GM18526 (cell line): ENCODE results near the gene PTPRD.

ENCODE experiments used
- POLR2A ChIP-seq: IDR thresholded peaks from 3 replicates; pipeline ENCODE4 v1.6.1; 2011; ENCODE audit not compliant: insufficient read length; ENCODE audit errors: extremely low read depth

Gene PTPRD

DNA sequence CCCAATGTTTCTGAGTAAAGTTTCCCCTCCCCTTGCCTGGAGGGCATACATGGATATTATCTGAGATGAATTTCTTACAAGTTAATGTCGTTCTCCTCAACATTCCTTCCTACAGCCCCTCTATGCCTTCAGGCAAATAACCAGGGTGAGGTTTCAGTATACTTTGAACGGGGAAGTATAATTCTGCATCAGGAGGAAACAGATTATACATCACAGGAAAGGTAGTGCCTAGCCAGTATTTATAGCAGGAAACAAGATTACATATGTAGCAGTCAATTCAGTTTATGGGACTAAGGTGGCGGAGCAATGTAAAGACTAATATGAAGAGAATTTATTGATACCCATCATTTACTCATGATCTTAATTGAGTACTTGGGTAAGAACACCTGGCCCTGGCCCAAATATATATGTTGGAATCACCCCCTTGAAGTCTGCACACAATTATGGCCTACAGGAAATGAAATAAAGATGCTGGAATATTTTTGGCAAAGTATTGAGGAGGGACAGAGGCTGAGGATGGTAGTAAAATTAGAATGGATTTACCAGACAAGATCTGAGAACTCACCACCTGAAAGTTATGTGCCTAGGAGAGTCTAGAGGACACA is 661.1 kb downstream of the PTPRD start:
- TF ChIP-seq POLR2A = no peak

GRCh38 chr9:9950813-9951212 is 662.0 kb downstream of the PTPRD start:
- no peak for TF ChIP-seq POLR2A

- TF ChIP-seq POLR2A = no peak
Measured at GRCh38 chr9:9949978-9950377, 662.8 kb downstream of the PTPRD start.

DNA sequence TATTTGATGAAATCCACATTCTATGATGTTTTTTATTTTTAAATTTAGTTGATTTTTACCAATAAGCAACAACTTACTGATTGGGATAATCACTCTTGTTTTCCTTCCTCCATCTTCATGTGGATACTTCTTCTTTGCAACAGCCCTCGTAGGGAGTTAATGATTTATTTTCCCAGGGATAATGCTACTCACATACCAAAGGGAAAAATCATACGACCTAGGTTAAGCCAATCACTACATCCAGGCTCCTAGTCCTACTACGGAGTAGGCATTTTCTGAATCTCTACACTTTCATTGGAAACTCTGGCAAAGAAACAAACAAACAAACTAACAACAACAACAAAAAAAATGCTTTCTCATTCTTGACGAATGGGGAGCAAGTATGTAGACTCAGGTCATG is 663.4 kb downstream of the PTPRD start:
- TF ChIP-seq POLR2A = no peak

DNA sequence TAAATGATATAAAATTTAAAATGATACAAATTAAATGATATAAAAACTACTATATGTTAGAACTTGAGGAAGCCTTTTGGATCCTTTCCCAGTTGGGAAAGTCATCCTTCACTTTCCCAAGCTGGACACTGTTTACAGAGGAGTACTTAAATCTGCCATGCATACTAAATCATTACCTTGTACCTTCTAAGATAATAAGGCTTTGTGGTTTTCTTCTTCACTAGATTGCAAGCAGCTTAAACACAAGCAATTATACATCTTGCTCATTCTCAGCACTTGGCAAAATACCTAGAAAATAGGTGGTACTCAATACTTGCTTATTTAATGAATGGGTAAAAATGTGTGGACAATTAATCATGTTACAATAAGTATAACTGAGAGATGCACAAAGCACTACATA is 666.8 kb downstream of the PTPRD start:
- no peak for TF ChIP-seq POLR2A

GRCh38 chr9:9942764-9943424 is 669.9 kb downstream of the PTPRD start:
- TF ChIP-seq POLR2A = no peak

DNA sequence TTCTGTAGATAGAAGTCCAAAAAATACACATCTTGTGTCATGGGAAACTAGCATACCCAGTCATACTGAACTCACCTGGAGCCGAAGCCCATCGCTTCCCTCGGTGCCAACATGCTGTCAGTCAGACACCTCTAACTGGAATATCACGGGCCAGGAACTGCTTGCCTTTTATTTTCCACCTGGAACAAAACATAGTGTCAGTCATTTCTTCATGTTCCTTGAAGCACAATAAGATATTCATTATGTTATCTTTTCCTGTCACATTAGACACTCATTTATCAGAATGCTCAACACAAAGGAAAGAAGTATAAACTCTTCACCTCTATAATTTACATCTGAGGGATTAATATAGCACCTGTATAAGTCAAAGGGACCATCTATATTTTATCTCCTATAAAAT is 674.4 kb downstream of the PTPRD start:
- no peak for TF ChIP-seq POLR2A

- no peak for TF ChIP-seq POLR2A
Measured at GRCh38 chr9:9924376-9924775, 688.4 kb downstream of the PTPRD start.

GRCh38 chr9:9921805-9922204 is 691.0 kb downstream of the PTPRD start:
- TF ChIP-seq POLR2A = no peak

DNA sequence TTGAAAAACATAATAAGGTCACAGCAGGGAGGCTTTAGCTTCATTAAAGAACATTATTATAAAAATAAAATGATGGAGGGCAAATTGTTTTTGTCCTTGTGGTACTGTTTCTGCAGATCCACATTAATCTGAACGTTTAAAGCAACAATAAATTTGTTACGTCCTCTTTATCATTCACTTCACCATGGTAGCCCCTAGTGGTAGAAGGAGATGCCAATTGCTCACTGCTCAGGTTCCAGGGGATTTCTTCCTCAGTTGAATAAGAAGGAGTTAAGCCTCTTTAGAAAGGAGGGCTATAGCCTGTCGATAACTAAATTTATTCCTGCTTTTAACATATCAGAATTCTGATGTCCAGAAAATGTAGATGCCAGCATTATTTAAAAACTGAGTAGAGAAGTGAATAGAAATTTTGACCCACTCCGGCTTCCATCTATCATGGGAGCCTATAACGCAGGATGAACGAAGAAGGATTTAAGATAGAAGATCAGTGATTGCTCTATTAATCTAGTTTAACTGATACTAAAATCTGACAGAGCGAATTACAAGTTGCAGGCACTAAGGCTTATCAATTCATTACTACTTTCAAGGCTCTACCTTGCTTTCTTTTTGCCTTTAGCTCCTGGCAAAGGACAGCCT is 692.3 kb downstream of the PTPRD start:
- no peak for TF ChIP-seq POLR2A

- no peak for TF ChIP-seq POLR2A
Measured at GRCh38 chr9:9919174-9919775, 693.5 kb downstream of the PTPRD start.

DNA sequence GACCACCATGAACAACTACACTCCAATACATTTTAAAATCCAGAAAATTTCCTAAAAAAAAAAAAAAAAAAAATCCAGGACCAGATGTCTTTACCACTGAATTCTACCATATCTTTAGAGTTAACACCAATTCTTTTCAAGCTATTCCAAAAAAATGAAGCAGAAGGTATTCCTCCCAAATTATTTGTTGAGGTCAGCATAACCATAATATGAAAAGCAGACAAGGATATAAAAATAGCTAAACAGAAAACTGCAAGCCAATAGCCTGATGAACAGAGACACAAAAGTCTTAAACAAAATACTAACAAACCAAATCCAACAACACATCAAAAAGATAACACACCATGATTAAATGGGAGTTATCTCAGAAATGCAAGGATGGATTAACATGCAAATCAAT is 695.4 kb downstream of the PTPRD start:
- no peak for TF ChIP-seq POLR2A

DNA sequence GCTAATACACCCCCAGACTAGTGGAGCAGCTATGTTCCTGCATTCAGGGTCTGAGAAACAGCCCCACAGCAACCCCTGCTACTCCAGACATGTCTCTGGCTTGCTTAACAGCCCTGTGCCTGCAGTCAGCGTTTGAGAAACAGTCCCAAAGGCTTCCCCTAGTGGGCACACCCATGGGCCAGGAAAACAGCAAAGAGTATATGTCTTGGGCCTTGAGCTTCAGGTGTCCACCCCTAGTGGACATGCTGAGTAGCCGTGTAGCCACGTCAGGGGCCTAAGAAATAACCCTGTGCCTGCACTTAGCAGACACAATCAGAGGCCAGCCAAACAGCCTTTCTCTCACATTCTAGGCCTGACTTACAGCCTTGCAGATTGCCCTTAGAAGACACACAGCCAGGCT is 698.6 kb downstream of the PTPRD start:
- TF ChIP-seq POLR2A = no peak

GRCh38 chr9:9913276-9913832 is 699.4 kb downstream of the PTPRD start:
- TF ChIP-seq POLR2A = no peak

DNA sequence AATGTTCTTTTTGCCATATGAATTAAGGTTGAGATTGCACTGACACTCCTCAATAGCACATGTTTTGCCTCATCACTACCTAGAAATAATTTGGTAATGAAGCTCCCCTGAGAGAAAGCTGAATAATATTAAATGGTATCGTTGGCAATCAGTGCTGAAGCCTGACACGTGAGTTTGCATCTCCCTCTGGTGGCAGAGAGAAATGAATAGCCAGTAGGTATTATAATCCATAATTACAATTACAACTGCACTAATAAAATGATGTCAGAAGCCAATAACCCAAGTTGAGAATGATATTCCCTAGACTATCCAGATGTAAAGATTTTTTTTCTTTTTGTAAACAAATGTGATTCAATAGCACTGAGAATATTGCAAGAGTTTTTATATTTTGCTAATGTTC is 700.3 kb downstream of the PTPRD start:
- no peak for TF ChIP-seq POLR2A

DNA sequence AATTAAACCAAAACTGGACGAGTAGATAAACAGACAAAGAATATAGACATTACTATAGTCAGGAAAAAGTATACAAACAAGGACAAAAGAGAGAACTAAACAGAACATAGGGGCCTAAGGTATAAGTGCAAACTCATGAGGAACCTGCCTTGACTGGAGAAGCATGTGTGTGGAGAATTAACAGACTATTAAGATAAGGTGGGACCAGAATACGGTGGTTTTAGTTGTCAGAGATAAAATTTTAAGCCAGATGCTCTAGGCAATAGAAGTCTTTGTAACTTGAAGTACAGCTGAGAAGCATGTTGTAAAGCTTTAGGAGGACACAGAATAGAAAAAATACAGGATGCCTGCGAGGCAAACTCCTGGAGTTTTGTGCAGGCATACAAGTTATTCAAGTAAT is 707.1 kb downstream of the PTPRD start:
- no peak for TF ChIP-seq POLR2A
